Tibial nerve (tissue), 4 donors: ENCODE results near the gene INPP5A. TPM values are rescaled to one million over a fixed set of nuclear protein-coding genes. Genes with fewer than 3 reads are reported as not detected.
A peak's percentile ranks its signal among the peaks of the same experiment; 100 is the strongest.

Source experiments
- DNase-seq, 2 donors: peaks; one replicate each; pipeline ENCODE4 v3.0.0-alpha.2; 2019; ENCODE audit warnings: low spot score in 2 of 2
- H3K27ac ChIP-seq, 4 donors: fragments of 200-600 bp; sonication (generic) in 3 of 4; one replicate each; pipeline ENCODE4 v1.5.1; 2017 to 2019; ENCODE audit warnings: mild to moderate bottlenecking in 1 of 4
- H3K27me3 ChIP-seq, 2 donors: fragments of 200-600 bp; sonication (generic) in 1 of 2; one replicate each; pipeline versions ENCODE4 v1.5.1 to v1.6.0; 2017 to 2019
- H3K36me3 ChIP-seq, 3 donors: fragments of 200-600 bp; sonication (generic); one replicate each; pipeline ENCODE4 v1.5.1; 2018 to 2019
- H3K4me1 ChIP-seq, 4 donors: fragments of 200-600 bp; sonication (generic) in 3 of 4; one replicate each; pipeline ENCODE4 v1.5.1; 2017 to 2019
- H3K4me3 ChIP-seq, 4 donors: fragments of 200-600 bp; sonication (generic) in 3 of 4; one replicate each; pipeline ENCODE4 v1.5.1; 2017 to 2019; ENCODE audit warnings: mild to moderate bottlenecking in 1 of 4, moderate library complexity in 1 of 4
- H3K9me3 ChIP-seq, 4 donors: fragments of 200-600 bp; sonication (generic) in 3 of 4; one replicate each; pipeline ENCODE4 v1.5.1; 2017 to 2019
- EP300 ChIP-seq, 2 donors: sonication (generic); formaldehyde crosslinking; IDR thresholded peaks; one replicate each; pipeline ENCODE4 v1.6.1; 2017; ENCODE audit warnings: antibody characterized with exemption in 2 of 2, mild to moderate bottlenecking in 1 of 2
- POLR2A ChIP-seq, 2 donors: fragments of 450-650 bp; IDR thresholded peaks; one replicate each; pipeline ENCODE4 v1.6.1; 2017; ENCODE audit warnings: antibody characterized with exemption in 2 of 2, mild to moderate bottlenecking in 2 of 2, moderate library complexity in 2 of 2
- WGBS, 2 donors: methylation state at CpG; one replicate each; pipeline ENCODE4 v1.1.5; 2018; 5-methylcytosine and 5-hydroxymethylcytosine counted together
- total RNA-seq, 4 donors: library from RNA; depleted of rRNA; stranded (reverse); fragments of >200 nt; gene quantifications; one replicate each; pipeline ENCODE4 v1.1.0, GENCODE V29; 2016
- TF ChIP-seq, protein P1 (sequence below), 5 experiments: fragments of 200-600 bp in 3 of 5; fragments of 450-650 bp in 2 of 5; sonication (generic) in 3 of 5; IDR thresholded peaks; one replicate each; pipeline ENCODE4 v1.5.1; 2016 to 2019; ENCODE audit warnings: antibody characterized with exemption in 5 of 5, mild to moderate bottlenecking in 3 of 5, moderate library complexity in 2 of 5

The INPP5A gene
- total RNA-seq, 4 donors from 2014 or later, result 73.8 to 101 (median 86.2) TPM

DNA sequence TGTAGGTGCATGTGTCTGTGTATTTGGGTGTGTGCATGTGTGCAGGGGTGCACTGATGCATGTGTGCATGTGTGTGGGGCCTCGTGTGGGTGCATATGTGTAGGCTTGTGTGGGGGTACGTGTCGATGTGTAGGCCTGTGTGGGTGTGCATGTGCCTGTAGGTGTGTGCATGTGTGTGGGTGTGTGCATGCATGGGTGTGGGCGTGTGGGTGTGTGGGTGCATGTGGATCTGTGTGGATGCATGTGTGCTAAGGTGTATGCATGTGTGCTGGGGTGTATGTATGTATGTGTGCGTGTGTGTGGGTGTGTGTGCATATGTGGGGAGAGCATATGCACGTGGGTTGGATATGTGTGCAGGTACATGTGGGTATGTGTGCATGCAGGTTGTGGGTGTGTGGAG lies 175.2 kb downstream of the INPP5A start:
- Histone ChIP-seq H3K9me3 (no peaks in the 10 kb centered on the region), H3K27ac (peak overlapping the region in 2 of 4 donors; percentile 78 to 90), H3K27me3 (no peaks in the 10 kb centered on the region), H3K36me3 (peaks cover 0 to 44% (median 0%) of the 10 kb centered on the region in 3 donors), H3K4me3 (no peak overlapping the region), H3K4me1 (peaks cover 0 to 60% (median 21%) of the 10 kb centered on the region in 4 donors)
- WGBS, 2 donors, result 90% methylated on average over 6 of the region's 6 CpGs
- no peak for DNase-seq
- TF ChIP-seq EP300 (IDR thresholded peaks at IDR 0.05) (no peak), POLR2A (IDR thresholded peaks at IDR 0.05) (no peak)
- TF ChIP-seq, protein P1, sequence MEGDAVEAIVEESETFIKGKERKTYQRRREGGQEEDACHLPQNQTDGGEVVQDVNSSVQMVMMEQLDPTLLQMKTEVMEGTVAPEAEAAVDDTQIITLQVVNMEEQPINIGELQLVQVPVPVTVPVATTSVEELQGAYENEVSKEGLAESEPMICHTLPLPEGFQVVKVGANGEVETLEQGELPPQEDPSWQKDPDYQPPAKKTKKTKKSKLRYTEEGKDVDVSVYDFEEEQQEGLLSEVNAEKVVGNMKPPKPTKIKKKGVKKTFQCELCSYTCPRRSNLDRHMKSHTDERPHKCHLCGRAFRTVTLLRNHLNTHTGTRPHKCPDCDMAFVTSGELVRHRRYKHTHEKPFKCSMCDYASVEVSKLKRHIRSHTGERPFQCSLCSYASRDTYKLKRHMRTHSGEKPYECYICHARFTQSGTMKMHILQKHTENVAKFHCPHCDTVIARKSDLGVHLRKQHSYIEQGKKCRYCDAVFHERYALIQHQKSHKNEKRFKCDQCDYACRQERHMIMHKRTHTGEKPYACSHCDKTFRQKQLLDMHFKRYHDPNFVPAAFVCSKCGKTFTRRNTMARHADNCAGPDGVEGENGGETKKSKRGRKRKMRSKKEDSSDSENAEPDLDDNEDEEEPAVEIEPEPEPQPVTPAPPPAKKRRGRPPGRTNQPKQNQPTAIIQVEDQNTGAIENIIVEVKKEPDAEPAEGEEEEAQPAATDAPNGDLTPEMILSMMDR (IDR thresholded peaks at IDR 0.05), result no peak

DNA sequence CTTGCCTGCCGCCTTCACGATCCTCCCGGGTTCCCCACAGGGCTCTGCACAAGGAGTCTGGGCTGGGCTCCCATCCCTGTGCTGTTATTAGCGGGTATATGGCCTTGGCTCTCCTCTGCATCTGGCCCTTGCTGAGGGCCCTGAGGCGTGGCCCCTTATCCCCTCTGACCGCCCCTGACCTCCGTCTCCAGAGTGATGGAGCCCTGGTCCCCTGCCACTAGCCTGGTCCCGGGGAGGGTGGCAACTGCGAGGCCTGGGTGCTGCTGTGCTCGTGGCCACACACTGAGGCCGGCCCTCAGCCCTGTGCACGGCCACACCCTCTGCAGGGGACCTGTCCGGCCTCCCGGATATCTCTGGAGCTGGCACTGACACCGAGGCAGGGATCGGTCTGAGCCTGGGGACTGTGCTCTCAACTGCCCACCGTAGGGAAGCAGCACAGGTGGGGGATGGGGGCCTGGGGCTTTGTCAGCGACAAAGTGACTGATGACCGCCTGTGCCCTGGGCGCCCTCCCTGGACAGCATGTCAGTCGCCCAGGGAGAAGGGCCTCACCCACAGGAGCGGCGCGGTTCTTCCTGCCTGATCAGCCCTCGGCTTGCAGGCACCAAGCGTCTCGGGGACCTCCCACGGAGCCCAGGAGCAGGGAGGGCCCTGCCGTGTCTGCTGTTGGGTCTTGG lies 176.0 kb downstream of the INPP5A start:
- Histone ChIP-seq H3K4me3 (peak overlapping the region in 2 of 4 donors; percentile 6), H3K9me3 (no peaks in the 10 kb centered on the region), H3K27ac (peak overlapping the region; percentile 44 to 90 (median 73)), H3K27me3 (no peaks in the 10 kb centered on the region), H3K4me1 (peaks cover 0 to 60% (median 21%) of the 10 kb centered on the region in 4 donors), H3K36me3 (peaks cover 0 to 36% (median 0%) of the 10 kb centered on the region in 3 donors)
- TF ChIP-seq POLR2A (IDR thresholded peaks at IDR 0.05) (no peak), EP300 (IDR thresholded peaks at IDR 0.05) (no peak)
- TF ChIP-seq, protein P1 (IDR thresholded peaks at IDR 0.05), result no peak
- no peak for DNase-seq
- WGBS, 2 donors, result 54 to 70% methylated on average over 12 to 19 of the region's 29 CpGs

DNA sequence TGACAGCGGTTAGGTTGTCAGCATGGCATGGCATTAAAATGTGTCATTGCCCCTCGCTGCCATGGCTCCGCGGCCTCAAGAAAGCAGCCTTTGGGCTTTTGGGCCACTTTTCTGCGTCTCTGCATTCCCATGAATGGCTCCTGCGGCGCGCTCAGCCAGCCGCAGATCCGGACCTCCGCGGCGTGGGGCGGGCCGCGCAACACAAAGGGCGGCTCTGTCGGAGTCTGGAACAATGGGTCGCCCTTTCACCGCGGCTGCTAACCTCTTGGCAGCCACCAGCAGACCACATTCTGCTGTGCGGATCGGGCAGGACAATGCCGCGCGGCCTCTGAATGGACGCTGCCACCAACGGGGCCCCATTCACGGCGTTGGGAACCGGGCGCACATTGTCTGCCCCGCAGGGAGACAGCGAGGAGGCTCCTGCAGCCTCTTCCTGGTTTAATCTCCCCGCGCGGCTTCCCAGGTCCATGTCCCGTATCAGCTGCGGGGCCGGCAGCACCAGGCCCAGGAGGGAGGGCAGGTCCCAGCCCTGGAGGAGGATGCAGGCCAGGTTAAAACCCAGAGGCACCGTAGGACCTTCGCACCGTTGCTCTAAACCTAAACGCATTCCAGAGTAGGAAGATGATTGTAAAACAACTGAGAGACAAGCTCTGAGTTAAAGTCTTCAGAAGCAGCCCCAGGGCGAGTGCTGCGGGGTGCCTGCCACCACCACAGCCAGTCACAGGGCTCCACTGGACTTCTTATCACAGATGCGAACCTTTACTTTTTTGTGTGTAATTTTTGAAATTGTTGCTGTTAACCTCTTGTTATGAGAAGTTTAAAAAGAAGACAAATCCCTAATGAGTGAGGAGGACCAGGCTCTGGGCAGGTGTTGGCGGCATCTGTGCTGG lies 176.8 kb downstream of the INPP5A start:
- 49 to 51% methylated on average over 28 to 45 of the region's 48 CpGs for WGBS, 2 donors

DNA sequence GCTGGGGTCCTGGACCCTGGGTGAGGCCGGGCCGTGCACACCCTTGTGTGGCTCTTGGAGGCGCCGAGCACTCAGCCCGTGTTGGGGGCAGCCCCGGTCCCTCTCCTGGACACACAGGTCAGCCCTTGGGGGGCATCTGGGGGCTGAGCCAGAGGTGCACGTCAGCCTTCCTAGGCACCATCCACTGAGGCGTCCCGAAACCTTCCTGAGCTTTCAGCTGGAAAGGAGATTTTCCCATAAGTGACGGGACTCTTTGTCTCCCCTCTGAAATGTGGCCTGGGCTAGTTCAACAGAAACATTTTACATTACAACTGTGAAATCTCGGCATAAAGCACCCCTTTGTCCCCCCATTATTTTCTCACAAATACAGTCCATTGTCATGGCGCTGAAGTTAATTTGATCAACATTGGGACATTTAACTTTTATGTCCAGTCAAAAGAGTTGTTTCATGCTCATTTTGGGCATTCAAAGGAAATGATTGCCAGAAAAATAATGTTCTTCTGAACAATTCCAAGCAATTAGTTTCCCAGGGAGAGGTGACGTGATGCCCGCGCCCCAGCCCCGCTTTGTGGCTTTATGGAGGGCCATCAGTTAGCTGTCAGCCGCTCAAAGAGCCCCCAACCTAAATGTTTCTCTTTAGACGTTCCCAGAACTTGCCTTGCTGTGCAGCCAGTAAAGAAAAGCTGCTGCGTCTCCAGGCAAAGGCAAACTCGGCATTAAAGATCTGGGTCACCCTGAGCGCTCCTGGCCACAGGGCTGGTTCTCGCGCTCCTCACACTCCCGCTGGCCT lies 177.6 kb downstream of the INPP5A start:
- Histone ChIP-seq H3K9me3 (no peaks in the 10 kb centered on the region), H3K27ac (peak overlapping the region; percentile 47 to 94 (median 76)), H3K27me3 (no peaks in the 10 kb centered on the region), H3K36me3 (peaks cover 0 to 34% (median 0%) of the 10 kb centered on the region in 3 donors), H3K4me1 (peaks cover 0 to 54% (median 21%) of the 10 kb centered on the region in 4 donors), H3K4me3 (no peak overlapping the region)
- DNase-seq, result peak in 1 of 2 donors; percentile 9
- WGBS, 2 donors, result 50 to 68% methylated on average over 24 of the region's 24 CpGs
- TF ChIP-seq POLR2A (IDR thresholded peaks at IDR 0.05), result no peak
- TF ChIP-seq, protein P1 (IDR thresholded peaks at IDR 0.05), result no peak
- TF ChIP-seq EP300 (IDR thresholded peaks at IDR 0.05), result peak in 1 of 2 donors; percentile 61

More for the DNA sequence above, 176.8 kb downstream of the INPP5A start:
- Histone ChIP-seq H3K4me3 (peak overlapping the region in 1 of 4 donors; percentile 6), H3K36me3 (peaks cover 0 to 34% (median 0%) of the 10 kb centered on the region in 3 donors), H3K27me3 (no peaks in the 10 kb centered on the region), H3K4me1 (peaks cover 0 to 59% (median 21%) of the 10 kb centered on the region in 4 donors), H3K9me3 (no peaks in the 10 kb centered on the region), H3K27ac (peak overlapping the region; percentile 47 to 94 (median 79))
- TF ChIP-seq, protein P1 (IDR thresholded peaks at IDR 0.05), result no peak
- peak; percentile 40 to 95 for TF ChIP-seq EP300 (IDR thresholded peaks at IDR 0.05)
- peak in 1 of 2 donors; percentile 49 for DNase-seq
